ENCODE results near the gene ACP1.

ACP1 gene

DNA sequence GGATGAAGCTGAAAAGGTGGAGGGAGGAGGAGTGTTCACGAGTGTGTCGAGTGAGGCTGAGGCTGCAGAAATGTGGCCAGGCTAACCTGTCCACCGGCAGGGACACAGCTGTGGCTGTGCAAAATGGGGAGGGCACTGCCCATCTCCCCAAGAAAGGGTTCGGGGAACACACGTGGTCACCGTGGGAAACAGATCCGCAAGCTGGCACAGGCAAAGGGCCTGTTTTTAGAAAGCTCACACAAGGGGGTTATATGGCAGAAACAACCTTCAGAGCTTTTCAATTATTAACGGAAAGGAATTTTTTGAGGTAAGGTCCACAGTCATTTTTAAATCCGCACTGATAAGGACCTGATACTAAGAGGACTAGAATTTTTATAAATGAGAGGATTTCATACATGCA is 36.6 kb upstream of the ACP1 start:
- H4K20me1 ChIP-seq (ENCODE audit: insufficient read depth, low read length): no peaks in the 10 kb centered on the region
- no peak overlapping the region for H3K4me2 ChIP-seq (ENCODE audit: low read length)
- H3K36me3 ChIP-seq (replicated peaks; ENCODE audit: low read depth, low read length): no peaks in the 10 kb centered on the region
- no peaks in the 10 kb centered on the region for H3K27me3 ChIP-seq (ENCODE audit: low read depth, low read length)
- no peaks in the 10 kb centered on the region for H3K4me1 ChIP-seq (ENCODE audit: low read length)
- no peak overlapping the region for H3K27ac ChIP-seq (ENCODE audit: low read length)
- H2AFZ ChIP-seq (ENCODE audit: low read depth, low read length): no peak overlapping the region
- TF ChIP-seq, protein P1, sequence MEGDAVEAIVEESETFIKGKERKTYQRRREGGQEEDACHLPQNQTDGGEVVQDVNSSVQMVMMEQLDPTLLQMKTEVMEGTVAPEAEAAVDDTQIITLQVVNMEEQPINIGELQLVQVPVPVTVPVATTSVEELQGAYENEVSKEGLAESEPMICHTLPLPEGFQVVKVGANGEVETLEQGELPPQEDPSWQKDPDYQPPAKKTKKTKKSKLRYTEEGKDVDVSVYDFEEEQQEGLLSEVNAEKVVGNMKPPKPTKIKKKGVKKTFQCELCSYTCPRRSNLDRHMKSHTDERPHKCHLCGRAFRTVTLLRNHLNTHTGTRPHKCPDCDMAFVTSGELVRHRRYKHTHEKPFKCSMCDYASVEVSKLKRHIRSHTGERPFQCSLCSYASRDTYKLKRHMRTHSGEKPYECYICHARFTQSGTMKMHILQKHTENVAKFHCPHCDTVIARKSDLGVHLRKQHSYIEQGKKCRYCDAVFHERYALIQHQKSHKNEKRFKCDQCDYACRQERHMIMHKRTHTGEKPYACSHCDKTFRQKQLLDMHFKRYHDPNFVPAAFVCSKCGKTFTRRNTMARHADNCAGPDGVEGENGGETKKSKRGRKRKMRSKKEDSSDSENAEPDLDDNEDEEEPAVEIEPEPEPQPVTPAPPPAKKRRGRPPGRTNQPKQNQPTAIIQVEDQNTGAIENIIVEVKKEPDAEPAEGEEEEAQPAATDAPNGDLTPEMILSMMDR (IDR thresholded peaks at IDR 0.05; ENCODE audit: low read depth, low read length): no peak
- TF ChIP-seq EZH2phosphoT487 (IDR thresholded peaks at IDR 0.05; ENCODE audit: low read depth): no peak
- no peak overlapping the region for H3K9ac ChIP-seq (ENCODE audit: low read length)
- no peaks in the 10 kb centered on the region for H3K79me2 ChIP-seq (ENCODE audit: low read length)
- H3K9me3 ChIP-seq (ENCODE audit: insufficient read depth, low read length): no peaks in the 10 kb centered on the region
- H3K4me3 ChIP-seq (ENCODE audit: low read length): no peak overlapping the region

DNA sequence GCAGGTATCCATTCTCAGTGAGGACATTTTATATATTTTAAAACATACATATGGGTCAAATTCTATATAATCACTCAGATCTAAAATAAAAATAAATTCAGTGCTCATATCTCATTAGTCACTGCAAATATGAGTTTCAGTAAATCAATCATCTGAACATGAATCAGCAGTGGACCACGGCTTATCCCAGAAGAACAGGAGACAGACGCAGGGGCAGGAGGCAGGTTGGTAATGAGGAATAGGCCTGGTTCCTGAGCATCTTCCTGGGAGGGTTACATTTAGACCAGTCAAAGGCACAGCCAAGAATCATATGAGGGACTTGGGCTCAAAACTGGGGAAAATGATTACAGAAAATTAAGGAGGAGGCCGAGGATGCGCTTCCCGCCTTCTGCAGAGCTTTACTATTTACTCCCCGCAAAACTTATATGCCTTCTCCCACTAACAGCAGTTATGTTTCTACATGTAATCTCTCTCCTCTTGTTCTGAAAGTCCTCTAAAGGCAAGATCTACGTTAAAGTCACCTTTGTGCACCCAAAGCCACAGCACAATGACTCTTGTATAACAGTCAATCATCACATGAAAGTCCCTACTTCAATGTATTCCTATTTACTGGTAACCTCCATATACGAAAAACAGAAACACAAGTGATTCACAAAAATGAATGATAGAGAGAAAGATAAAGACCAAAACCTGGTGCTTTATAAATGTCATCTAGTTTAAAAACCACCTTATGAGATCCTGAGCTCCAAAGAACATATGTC is 36.0 kb upstream of the ACP1 start:
- Histone ChIP-seq H4K20me1 (ENCODE audit: insufficient read depth, low read length) (no peaks in the 10 kb centered on the region), H3K4me1 (ENCODE audit: low read length) (no peaks in the 10 kb centered on the region), H3K79me2 (ENCODE audit: low read length) (no peaks in the 10 kb centered on the region), H3K9me3 (ENCODE audit: insufficient read depth, low read length) (no peaks in the 10 kb centered on the region), H3K27ac (ENCODE audit: low read length) (no peak overlapping the region), H3K9ac (ENCODE audit: low read length) (no peak overlapping the region), H3K36me3 (replicated peaks; ENCODE audit: low read depth, low read length) (no peaks in the 10 kb centered on the region), H2AFZ (ENCODE audit: low read depth, low read length) (no peak overlapping the region), H3K4me2 (ENCODE audit: low read length) (no peak overlapping the region), H3K4me3 (ENCODE audit: low read length) (no peak overlapping the region), H3K27me3 (ENCODE audit: low read depth, low read length) (no peaks in the 10 kb centered on the region)
- TF ChIP-seq, protein P1 (IDR thresholded peaks at IDR 0.05; ENCODE audit: low read depth, low read length): no peak
- TF ChIP-seq EZH2phosphoT487 (IDR thresholded peaks at IDR 0.05; ENCODE audit: low read depth): no peak

DNA sequence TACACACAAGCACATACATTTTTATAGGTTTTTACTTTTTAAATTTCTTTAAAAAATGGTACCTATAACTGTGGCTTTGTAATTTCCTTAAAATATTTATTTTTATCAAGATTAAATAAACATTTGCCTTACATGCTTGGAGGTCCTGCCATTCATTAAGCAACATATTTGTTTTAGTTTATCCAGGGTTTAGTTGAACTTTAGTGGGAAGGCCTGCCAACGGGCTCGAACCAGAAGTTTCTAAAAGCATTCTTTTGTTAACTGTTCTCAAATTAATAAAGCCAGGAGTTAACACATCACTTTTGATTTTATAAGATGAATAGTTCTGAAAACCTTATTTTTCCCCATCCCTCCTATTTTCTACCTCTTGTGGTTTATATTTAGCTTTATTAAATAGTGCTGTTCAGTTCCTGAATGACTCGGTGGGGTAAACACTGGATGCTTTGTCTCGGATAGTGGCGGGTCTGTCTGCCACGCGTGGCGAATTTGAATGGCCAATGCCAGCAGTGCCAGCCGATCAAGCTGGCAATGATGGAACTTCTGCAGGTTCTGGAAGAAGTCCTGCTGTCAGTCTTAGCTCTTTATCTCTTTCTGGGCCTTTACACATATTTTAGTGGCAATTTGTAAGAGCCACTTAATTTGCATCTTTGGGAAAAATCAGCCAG is 33.1 kb upstream of the ACP1 start:
- Histone ChIP-seq H3K79me2 (ENCODE audit: low read length) (no peaks in the 10 kb centered on the region), H3K4me3 (ENCODE audit: low read length) (no peak overlapping the region), H3K4me1 (ENCODE audit: low read length) (no peaks in the 10 kb centered on the region), H3K9me3 (ENCODE audit: insufficient read depth, low read length) (no peaks in the 10 kb centered on the region), H4K20me1 (ENCODE audit: insufficient read depth, low read length) (no peaks in the 10 kb centered on the region), H3K27me3 (ENCODE audit: low read depth, low read length) (no peaks in the 10 kb centered on the region), H2AFZ (ENCODE audit: low read depth, low read length) (no peak overlapping the region), H3K4me2 (ENCODE audit: low read length) (no peak overlapping the region), H3K27ac (ENCODE audit: low read length) (no peak overlapping the region), H3K36me3 (replicated peaks; ENCODE audit: low read depth, low read length) (no peaks in the 10 kb centered on the region), H3K9ac (ENCODE audit: low read length) (no peak overlapping the region)
- TF ChIP-seq, protein P1 (IDR thresholded peaks at IDR 0.05; ENCODE audit: low read depth, low read length): no peak
- TF ChIP-seq EZH2phosphoT487 (IDR thresholded peaks at IDR 0.05; ENCODE audit: low read depth): no peak

DNA sequence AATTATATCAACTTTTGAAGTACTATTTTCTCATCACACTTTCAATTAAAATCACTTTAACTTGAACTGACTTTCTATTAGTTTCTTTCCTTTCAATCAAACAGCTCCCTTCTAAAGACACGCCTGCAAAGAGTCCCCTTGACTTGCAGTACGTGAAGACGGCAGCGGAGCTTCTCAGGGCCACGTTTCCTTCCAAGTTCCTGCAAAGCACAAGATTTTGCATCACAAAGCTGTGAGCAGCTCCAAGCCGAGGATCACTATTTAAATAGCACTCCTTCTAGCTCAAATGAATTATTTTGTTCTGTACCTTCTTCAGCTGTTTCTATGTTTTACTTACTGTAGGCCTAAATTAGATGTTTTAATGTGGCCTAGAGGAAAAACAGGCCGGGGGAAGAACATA is 31.7 kb upstream of the ACP1 start:
- H3K4me2 ChIP-seq (ENCODE audit: low read length): no peak overlapping the region
- H3K4me1 ChIP-seq (ENCODE audit: low read length): no peaks in the 10 kb centered on the region
- H3K9me3 ChIP-seq (ENCODE audit: insufficient read depth, low read length): no peaks in the 10 kb centered on the region
- no peak overlapping the region for H3K4me3 ChIP-seq (ENCODE audit: low read length)
- no peak overlapping the region for H3K9ac ChIP-seq (ENCODE audit: low read length)
- no peaks in the 10 kb centered on the region for H3K27me3 ChIP-seq (ENCODE audit: low read depth, low read length)
- H4K20me1 ChIP-seq (ENCODE audit: insufficient read depth, low read length): no peaks in the 10 kb centered on the region
- H3K79me2 ChIP-seq (ENCODE audit: low read length): no peaks in the 10 kb centered on the region
- no peak for TF ChIP-seq EZH2phosphoT487 (IDR thresholded peaks at IDR 0.05; ENCODE audit: low read depth)
- TF ChIP-seq, protein P1 (IDR thresholded peaks at IDR 0.05; ENCODE audit: low read depth, low read length): no peak
- no peaks in the 10 kb centered on the region for H3K36me3 ChIP-seq (replicated peaks; ENCODE audit: low read depth, low read length)
- H3K27ac ChIP-seq (ENCODE audit: low read length): no peak overlapping the region
- H2AFZ ChIP-seq (ENCODE audit: low read depth, low read length): no peak overlapping the region
